GM12875 (cell line): ENCODE results near the gene OR2AK2.

Experiments
- H3K4me3 ChIP-seq: one replicate; pipeline ENCODE4 v1.5.1; 2011; ENCODE audit warnings: low read depth, low read length, control low read depth
- CTCF ChIP-seq: IDR thresholded peaks from 2 replicates; pipeline ENCODE4 v1.5.1; 2011; ENCODE audit warnings: low read depth, mild to moderate bottlenecking, control low read depth, inconsistent platforms, low read length, moderate library complexity, borderline replicate concordance; ENCODE audit not compliant: insufficient read depth

OR2AK2 gene

GRCh38 chr1:247964933-247965332 is at the start of gene OR2AK2:
TSS of gene OR2AK2 (plus strand) at chr1:247965233. CDS start at chr1:247965377, 144 bp downstream.
- no peak for TF ChIP-seq CTCF
- H3K4me3 ChIP-seq = no peak within 1 kb of the TSS

- no peak within 1 kb of the TSS for H3K4me3 ChIP-seq
- TF ChIP-seq CTCF = no peak
These were observed 45.1 kb upstream of the OR2AK2 start, which contains the start of gene OR2T8 for GRCh38 chr1:247919952-247920351. TSS of gene OR2T8 (plus strand) at chr1:247920252. CDS start at chr1:247921018, 766 bp downstream.

GRCh38 chr1:247923941-247924340 is 41.1 kb upstream of the OR2AK2 start:
- H3K4me3 ChIP-seq = no peak overlapping the region
- no peak for TF ChIP-seq CTCF

- no peak within 1 kb of the TSS for H3K4me3 ChIP-seq
- no peak for TF ChIP-seq CTCF
These were observed 40.2 kb upstream of the OR2AK2 start, which contains the start of gene OR2AJ1 for GRCh38 chr1:247924868-247925267. TSS of gene OR2AJ1 (plus strand) at chr1:247924889. CDS start at chr1:247933769, 8,880 bp downstream.

- no peak for TF ChIP-seq CTCF
- H3K4me3 ChIP-seq = no peak overlapping the region
These were observed 31.0 kb upstream of the OR2AK2 start for GRCh38 chr1:247933989-247934388.

- H3K4me3 ChIP-seq = no peak overlapping the region
- no peak for TF ChIP-seq CTCF
These were observed 29.3 kb upstream of the OR2AK2 start for GRCh38 chr1:247935781-247936180.

- no peak for TF ChIP-seq CTCF
- no peak overlapping the region for H3K4me3 ChIP-seq
These were observed 28.6 kb upstream of the OR2AK2 start for GRCh38 chr1:247936415-247936814.
